AG04449 (cell line): ENCODE measurements around the gene FLRT1.

Source experiments
- CTCF ChIA-PET: fragments of 350-600 bp; formaldehyde crosslinking; extraction: SDS; loops from one replicate; lab custom pipeline; 2021; ENCODE audit warnings: antibody characterized with exemption; lab: Yijun Ruan, JAX
- POLR2A ChIA-PET: fragments of 400-600, 350-600 bp; formaldehyde crosslinking; extraction: SDS; loops from one replicate; lab custom pipeline; 2020; ENCODE audit warnings: antibody characterized with exemption, inconsistent platforms; lab: Yijun Ruan, JAX
- DNase-seq: peaks from one replicate; pipeline ENCODE4 v3.0.0-alpha.2; 2010; ENCODE audit warnings: low read depth, low spot score
- H3K4me3 ChIP-seq: 2 replicates; pipeline ENCODE4 v1.5.1; 2011; ENCODE audit warnings: low read depth, mild to moderate bottlenecking, control low read depth, low read length
- TF ChIP-seq, protein P1 (sequence below): IDR thresholded peaks from one replicate; pipeline ENCODE4 v1.5.1; 2011; ENCODE audit warnings: mild to moderate bottlenecking, moderate library complexity, low read length, control low read depth, inconsistent platforms; ENCODE audit not compliant: insufficient read depth; ENCODE audit errors: missing control alignments

The FLRT1 gene

DNA sequence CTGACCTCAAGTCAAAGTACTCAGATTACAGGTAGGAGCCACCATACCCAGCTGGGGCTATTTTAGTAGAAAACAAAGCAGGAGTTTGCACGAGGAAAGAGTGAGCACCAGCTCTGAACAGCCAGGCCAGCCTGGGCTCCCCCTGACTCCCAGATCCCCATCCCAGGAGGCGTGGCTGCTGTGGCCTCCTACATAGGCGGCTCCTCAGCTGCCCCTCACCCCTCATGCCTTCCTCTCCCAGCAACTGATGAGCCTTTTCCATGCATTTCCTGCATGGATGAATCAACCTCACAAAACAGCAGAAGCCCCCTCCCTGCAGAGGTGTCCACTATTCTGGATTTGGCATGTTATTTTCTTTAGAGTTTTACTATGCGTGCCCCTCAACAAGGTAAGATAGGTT lies 10.5 kb upstream of the FLRT1 start:
- TF ChIP-seq, protein P1, sequence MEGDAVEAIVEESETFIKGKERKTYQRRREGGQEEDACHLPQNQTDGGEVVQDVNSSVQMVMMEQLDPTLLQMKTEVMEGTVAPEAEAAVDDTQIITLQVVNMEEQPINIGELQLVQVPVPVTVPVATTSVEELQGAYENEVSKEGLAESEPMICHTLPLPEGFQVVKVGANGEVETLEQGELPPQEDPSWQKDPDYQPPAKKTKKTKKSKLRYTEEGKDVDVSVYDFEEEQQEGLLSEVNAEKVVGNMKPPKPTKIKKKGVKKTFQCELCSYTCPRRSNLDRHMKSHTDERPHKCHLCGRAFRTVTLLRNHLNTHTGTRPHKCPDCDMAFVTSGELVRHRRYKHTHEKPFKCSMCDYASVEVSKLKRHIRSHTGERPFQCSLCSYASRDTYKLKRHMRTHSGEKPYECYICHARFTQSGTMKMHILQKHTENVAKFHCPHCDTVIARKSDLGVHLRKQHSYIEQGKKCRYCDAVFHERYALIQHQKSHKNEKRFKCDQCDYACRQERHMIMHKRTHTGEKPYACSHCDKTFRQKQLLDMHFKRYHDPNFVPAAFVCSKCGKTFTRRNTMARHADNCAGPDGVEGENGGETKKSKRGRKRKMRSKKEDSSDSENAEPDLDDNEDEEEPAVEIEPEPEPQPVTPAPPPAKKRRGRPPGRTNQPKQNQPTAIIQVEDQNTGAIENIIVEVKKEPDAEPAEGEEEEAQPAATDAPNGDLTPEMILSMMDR: no peak
- DNase-seq: no peak
- CTCF ChIA-PET: interaction anchor here (0.8 to 8.1 kb wide), 5 partner anchors 9 to 127 kb away, joined by 4 to 45 read pairs (median 9); partner anchors contain the start of gene FLRT1
- H3K4me3 ChIP-seq: no peak overlapping the region
- POLR2A ChIA-PET: no interaction called here

DNA sequence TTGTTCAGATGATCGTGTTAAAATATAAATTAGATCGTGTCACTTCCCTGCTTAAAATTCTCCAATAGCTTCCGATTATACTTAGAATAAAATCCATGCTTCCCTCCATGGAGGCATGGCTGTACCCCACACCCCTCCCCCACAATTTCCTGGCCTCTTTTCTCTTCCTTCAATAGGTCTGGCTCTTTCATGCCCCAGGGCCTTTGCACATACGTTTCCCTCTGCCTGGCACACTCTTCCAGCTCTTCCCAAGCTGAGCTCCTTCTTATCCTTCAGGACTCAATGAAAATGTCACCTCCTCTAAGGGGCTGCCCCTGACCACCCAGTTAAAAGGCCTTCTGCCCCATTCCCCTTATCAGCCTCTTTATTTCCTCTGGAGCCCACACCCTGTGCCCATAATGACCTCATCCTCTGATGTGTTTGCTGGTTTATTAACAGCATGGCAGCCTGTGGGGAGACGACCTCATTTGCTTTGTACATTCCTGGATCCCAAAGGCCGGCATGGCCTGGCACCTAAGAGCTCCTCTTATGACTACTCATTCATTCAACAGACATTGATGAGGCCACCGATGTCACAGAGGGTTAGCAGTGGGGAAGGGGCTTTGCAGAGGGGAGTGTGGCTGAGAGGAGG lies 9.0 kb upstream of the FLRT1 start:
- CTCF ChIA-PET: interaction anchor here (1.1 to 8.1 kb wide), 6 partner anchors 10 to 126 kb away, joined by 3 to 45 read pairs (median 6); no protein-coding TSS in a partner anchor
- POLR2A ChIA-PET: no interaction called here
- TF ChIP-seq, protein P1: no peak

DNA sequence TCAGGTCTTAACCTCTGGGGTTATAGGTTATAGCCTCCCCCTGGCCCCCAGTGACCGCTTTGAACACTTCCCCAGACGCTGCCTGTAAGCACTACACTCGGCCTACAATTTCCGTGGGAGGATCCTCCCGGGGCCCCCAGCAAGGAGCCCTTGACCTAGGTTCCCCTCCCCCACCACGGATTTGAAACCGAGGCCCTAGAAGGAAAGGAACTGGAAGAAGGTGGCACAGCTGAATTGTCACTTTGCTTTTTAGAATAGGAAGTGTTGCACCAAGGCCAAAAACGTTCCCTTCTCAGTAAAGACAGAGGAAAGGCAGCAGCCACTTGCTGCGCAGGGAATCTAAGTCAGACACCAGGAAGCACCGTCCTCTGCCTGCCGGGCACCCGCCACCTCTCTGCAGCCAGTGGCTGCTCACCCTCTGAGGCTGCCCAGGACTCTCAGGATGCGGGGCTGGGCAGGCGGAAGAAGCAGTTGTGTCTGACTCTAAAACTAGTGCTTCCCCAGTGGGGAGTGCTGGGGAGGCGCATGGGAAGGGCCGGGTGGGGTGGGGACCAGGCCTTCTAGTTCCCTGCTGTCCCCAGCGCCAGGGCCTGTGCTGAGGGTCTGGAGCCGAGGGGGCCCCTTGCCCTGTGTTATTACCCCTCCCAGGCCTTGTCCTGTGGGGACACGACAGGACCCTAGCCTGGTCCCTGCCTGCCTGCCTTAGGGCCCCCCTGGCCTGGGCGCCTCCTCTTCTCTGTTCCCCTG lies 7.9 kb upstream of the FLRT1 start:
- no peak for DNase-seq

More for the DNA sequence above, 9.0 kb upstream of the FLRT1 start:
- no peak overlapping the region for H3K4me3 ChIP-seq
- DNase-seq: no peak

DNA sequence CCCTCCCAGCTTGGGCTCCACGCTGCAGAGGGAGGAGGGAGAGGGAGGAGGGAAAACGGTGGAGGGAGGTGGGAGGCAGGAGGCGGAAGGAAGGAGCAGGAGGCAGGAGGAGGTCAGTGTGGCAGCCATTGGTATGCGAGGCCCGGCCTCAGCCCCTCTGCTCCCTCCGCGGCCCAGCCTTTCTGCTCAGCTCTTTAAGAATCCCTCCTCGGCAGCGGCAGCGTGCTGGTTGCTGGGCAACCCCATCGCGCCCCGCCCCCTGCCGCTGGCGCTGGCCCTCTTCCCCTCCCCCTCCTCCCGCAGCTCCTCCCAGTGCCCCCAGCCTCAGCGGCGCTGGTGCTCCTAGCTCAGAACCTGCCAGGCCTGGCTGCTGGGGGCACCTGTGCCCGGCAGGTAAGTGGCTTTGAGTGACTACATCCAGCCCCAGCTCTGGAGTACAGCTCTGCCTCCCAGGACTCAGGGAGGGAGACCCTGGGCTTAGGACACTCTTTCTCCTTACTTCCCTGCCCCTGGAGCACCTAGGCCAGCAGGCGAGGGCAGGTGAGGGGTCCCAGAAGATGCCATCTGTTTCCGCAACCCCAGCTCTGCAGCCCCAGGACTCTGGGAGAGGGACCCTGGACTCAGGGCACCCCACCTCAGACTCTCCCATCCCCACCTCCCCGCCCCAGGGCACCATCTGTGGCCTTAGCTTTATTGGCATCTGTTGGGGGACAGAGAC lies 7.2 kb upstream of the FLRT1 start:
- CTCF ChIA-PET: interaction anchor here (0.8 to 8.1 kb wide), 5 partner anchors 11 to 124 kb away, joined by 3 to 45 read pairs (median 4); no protein-coding TSS in a partner anchor
- DNase-seq: no peak
- TF ChIP-seq, protein P1: no peak
- no peak overlapping the region for H3K4me3 ChIP-seq
- POLR2A ChIA-PET: no interaction called here

More for the DNA sequence above, 7.9 kb upstream of the FLRT1 start:
- no peak overlapping the region for H3K4me3 ChIP-seq
- POLR2A ChIA-PET: no interaction called here
- CTCF ChIA-PET: interaction anchor here (0.8 to 8.1 kb wide), 7 partner anchors 9 to 125 kb away, joined by 3 to 45 read pairs (median 5); no protein-coding TSS in a partner anchor
- TF ChIP-seq, protein P1: no peak

DNA sequence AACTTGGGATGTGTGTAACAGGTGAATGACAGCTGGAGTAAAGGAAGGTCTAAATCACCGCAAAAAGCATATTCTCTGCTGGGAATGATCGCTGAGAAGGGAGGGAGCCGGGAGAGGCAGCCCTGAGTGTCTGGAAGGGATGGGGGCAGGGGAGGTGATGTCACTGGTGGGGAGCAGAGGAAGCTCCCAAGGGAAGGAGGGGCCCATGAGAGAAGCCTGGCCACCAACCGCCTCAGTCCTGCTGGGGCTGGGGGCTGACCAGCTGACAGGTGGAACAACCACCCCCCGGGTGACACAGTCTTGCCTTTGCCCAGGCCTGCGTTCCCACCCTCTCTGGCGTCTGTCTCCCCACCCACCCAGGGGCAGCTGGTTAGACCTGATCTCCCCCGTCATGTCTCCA lies 6.0 kb upstream of the FLRT1 start:
- no peak for DNase-seq
- CTCF ChIA-PET: interaction anchor here (0.8 to 8.1 kb wide), 2 partner anchors 10 to 28 kb away, joined by 3 to 45 read pairs; no protein-coding TSS in a partner anchor
- TF ChIP-seq, protein P1: no peak
- POLR2A ChIA-PET: no interaction called here
- no peak overlapping the region for H3K4me3 ChIP-seq
